ENCODE measurements around the gene ARID4A. TPM values are rescaled to one million over a fixed set of nuclear protein-coding genes. Genes with fewer than 3 reads are reported as not detected.
"Not testable (repeated sequence)": the region's sequence is repeated elsewhere in the genome, so short reads cannot be mapped to it uniquely, and the experiment has no call there.

Gene ARID4A, protein sequence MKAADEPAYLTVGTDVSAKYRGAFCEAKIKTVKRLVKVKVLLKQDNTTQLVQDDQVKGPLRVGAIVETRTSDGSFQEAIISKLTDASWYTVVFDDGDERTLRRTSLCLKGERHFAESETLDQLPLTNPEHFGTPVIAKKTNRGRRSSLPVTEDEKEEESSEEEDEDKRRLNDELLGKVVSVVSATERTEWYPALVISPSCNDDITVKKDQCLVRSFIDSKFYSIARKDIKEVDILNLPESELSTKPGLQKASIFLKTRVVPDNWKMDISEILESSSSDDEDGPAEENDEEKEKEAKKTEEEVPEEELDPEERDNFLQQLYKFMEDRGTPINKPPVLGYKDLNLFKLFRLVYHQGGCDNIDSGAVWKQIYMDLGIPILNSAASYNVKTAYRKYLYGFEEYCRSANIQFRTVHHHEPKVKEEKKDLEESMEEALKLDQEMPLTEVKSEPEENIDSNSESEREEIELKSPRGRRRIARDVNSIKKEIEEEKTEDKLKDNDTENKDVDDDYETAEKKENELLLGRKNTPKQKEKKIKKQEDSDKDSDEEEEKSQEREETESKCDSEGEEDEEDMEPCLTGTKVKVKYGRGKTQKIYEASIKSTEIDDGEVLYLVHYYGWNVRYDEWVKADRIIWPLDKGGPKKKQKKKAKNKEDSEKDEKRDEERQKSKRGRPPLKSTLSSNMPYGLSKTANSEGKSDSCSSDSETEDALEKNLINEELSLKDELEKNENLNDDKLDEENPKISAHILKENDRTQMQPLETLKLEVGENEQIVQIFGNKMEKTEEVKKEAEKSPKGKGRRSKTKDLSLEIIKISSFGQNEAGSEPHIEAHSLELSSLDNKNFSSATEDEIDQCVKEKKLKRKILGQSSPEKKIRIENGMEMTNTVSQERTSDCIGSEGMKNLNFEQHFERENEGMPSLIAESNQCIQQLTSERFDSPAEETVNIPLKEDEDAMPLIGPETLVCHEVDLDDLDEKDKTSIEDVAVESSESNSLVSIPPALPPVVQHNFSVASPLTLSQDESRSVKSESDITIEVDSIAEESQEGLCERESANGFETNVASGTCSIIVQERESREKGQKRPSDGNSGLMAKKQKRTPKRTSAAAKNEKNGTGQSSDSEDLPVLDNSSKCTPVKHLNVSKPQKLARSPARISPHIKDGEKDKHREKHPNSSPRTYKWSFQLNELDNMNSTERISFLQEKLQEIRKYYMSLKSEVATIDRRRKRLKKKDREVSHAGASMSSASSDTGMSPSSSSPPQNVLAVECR
- 10 to 100 TPM; 21.3 to 37.9 (median 32.7) TPM for polyA plus RNA-seq (ENCODE audit: insufficient read length in 4 of 4)

DNA sequence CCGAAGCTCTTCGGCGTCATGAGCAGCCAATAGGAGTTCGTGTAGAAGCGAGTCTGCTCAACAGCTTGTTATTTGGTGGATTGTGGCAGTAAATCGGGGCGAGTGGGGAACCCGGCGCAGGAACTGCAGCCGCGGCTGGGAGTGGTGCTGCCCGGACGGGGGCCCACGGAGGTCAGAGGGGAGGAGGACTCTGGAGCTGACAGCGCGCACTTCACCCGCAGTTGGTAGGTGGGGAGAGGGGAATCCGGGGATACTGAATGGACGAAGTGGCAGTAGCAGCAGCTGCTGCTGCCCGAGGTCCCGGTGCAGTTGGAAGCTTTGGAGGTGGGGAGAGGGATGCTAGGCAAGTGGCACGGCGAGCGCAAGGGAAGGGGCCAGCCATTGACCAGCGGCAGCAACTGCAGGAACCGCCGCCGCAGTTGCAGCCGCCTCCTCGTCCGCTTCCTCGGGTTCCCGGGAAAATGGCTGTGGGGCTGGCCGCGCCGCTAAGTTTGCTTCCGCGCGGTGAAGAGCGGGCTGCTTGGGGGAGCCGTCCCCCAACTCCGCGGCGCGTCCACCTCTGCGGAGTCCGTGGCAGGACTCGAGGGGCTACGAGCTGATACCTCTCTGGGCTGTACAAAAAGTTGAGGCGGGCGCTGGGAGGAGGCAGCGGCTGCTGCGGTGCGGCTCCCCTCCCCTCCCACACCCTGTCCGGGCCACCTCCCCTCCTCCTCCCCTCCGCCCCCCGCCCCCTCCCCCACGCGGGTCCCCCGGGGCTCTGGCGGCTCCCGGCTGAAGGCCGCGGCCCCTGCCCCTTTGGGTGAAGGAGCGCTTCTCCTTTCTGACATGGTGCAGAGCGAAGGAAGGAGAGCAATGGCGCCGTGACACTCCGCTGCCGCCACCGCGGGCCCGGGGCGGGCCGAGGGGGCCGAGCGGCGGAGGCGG, at the start of gene ARID4A:
Gene ARID4A (plus strand): TSS at position 79 of the 924 bp plus-strand sequence. CDS start 1,300 bp downstream, outside the sequence.
- peak in 1 of 4 donors; percentile 14 for DNase-seq (ENCODE audit: low read depth in 4 of 4, low spot score in 3 of 4)

DNA sequence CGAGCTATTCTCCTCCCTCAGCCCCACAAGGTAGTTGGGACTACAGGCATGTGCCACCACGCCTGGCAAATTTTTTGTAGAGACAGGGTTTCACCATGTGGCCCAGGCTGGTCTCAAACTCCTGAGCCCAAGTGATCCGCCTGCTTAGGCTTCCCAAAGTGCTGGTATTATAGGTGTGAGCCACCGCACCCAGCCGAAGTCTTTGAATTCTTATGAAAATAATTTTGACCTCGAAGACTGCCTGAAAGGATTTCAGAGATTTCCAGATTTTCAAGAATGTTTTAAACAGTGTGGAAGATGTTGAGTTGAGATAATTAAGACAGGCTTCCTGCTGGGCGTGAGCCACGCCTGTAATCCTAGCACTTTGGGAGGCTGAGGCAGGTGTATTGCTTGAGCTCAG, 48.7 kb upstream of the ARID4A start:
- DNase-seq (ENCODE audit: low read depth in 4 of 4, low spot score in 3 of 4), result no peak

DNA sequence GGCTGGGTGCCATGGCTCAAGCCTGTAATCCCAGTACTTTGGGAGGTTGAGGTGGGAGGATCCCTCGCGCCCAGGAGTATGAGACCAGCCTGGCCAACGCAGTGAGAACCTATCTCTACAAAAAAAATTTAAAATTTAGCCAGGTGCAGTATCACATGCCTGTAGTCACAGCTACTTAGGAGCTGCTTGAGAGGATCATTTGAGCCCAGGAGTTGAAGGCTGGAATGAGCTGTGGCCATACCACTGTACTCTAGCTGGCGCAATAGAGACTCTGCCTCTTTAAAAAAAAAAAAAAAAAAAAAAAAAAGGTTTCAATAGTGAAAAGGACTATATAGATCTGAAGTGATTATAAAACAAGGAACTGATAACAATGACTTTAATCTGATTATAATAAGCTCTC, 40.2 kb upstream of the ARID4A start:
- no peak for DNase-seq (ENCODE audit: low read depth in 4 of 4, low spot score in 3 of 4)

DNA sequence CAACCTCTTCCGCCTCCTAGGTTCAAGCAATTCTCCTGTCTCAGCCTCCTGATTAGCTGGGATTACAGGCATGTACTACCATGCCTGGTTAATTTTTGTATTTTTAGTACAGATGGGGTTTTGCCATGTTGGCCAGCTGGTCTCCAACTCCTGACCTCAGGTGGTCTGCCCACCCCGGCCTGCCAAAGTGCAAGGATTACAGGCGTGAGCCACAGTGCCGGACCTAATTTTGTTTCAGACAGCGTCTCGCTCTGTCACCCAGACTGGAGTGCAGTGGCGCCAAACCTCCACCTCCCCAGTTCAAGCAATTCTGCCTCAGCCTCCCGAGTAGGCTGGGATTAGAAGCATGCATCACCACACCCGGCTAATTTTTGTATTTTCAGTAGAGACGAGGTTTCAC, 36.4 kb upstream of the ARID4A start:
- not testable (repeated sequence) for DNase-seq (ENCODE audit: low read depth in 4 of 4, low spot score in 3 of 4)

DNA sequence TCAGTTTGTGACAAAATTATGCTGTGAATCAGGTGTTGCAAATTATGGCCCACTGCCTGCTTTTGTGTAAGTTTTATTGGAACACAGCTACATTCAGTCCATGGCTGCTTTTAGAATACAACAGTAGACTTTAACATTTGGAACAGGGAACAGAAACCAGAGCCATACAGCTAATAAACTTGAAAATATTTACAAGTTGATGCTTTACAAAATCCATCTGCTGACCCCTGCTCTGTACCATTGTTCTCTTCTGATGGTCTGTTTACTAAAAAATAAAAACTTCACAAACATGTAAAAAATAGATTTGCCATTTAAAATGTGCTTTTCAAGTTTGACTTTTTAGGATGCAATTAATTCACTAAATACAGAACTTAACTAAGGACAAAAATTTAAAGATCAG, 33.0 kb upstream of the ARID4A start:
- DNase-seq (ENCODE audit: low read depth in 4 of 4, low spot score in 3 of 4), result peak in 1 of 4 donors; percentile 27

DNA sequence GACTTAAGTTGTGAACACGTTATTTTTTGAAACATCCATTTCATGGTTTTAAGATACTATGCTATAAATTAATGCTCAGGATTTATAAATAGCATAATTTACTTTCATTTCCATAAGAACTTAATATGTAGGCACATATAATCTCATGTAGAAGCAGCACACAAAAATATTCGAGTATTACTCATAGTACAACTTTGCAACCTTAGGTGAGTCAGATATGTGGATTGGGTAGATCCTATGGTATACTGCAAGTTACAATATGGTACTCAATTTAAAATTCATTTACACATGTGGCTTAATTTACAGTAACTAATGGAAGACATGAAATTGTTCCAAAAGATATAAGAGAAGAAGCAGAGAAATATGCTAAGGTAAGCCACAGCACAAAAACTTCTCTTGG, 27.7 kb upstream of the ARID4A start:
- no peak for DNase-seq (ENCODE audit: low read depth in 4 of 4, low spot score in 3 of 4)

DNA sequence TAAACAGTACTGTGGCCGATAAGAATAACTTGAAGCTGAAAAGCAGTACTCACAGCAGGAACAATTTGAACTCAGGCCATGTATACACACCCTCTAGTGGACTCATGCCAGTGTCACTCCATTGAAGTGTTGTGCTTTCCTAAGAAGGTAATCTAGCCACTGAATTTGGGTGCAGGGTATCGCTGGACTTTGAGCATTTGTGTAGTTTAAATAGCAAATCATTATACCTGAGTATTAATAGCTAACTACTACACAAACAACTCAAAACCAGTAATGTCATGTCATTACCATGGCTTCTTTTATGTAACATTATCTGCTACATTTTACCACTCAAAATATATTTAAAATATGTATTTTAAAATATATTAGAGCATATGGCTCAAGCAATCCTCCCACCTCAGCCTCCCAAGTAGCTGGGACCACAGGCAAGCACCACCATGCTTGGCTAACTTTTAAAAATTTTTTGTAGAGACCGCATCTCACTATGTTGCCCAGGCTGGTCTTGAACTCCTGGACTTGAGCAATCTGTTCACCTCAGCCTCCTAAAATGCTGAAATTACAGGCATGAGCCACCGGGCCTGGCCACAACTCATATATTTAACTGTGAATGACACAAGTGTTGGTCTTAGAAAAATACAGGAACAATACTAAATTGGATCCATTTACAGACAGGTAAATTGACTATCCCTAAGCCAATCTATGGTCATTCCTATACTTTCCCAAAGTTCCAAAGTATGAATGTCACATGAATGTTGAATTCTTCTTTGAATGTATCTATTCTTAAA, 25.6 kb upstream of the ARID4A start:
- no peak for DNase-seq (ENCODE audit: low read depth in 4 of 4, low spot score in 3 of 4)

DNA sequence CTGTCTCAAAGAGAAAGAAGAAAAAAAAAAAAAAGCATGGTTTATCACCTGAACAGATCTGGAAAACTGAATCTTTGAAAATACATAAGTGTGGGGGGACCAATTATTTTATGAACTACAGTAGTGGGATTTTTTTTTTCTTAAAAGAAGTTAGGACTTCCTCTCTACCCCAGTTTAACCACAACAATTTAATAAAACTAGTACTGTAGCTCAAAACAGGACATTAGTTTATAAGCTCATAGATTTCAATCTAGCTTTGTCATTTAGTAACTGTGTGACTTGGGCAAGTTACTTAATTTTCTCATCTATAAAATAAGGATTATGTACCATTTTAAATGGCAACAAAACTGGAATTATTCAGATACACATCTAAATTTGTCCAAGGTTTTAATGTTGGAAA, 23.5 kb upstream of the ARID4A start:
- DNase-seq (ENCODE audit: low read depth in 4 of 4, low spot score in 3 of 4), result no peak

DNA sequence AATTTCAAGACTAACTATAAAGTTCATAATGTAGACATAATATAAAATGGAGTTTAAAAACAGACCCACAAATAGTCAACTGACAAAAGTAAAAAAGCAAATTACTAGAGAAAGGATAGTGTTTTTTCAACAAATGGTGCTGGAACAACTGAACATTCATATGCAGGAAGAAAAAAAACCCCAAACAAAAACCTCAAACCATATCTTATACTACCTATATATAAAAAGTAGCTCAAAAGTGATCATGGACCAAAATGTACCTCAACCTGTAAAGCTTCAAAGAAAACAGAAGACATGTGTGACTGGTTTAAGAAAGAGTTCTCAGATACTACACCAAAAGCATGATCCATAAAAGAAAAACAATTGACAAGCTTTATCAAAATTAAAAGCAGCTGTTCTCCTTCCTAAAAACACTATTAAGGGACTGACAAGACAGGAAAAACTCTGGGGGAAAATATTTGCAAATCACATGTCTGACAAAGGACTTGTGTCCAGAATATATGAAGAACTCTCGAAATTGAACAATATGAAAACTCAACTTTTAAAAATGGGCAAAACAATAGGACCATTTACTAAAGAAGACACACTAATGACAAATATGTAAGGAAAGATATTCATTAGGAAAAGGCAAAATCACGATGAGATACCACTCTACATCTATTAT, 22.7 kb upstream of the ARID4A start:
- DNase-seq (ENCODE audit: low read depth in 4 of 4, low spot score in 3 of 4), result no peak

DNA sequence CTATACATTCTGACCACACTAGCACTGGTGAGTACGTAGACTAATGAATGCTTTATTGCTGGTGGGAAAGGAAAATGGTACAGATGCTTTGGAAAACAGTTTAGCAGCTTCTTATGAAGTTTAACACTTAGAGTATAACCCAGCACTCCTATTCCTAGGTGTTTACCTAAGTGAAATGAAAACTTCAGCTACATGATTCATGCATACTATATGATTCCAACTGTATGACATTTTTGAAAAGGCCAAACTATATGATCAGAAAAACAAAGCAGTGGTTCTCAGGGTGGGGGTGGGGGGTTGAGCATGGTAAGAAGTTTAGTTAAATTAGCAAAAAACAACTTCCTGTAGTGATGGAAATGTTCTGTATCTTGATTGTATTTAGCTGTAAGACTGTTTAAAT, 22.1 kb upstream of the ARID4A start:
- DNase-seq (ENCODE audit: low read depth in 4 of 4, low spot score in 3 of 4), result no peak

DNA sequence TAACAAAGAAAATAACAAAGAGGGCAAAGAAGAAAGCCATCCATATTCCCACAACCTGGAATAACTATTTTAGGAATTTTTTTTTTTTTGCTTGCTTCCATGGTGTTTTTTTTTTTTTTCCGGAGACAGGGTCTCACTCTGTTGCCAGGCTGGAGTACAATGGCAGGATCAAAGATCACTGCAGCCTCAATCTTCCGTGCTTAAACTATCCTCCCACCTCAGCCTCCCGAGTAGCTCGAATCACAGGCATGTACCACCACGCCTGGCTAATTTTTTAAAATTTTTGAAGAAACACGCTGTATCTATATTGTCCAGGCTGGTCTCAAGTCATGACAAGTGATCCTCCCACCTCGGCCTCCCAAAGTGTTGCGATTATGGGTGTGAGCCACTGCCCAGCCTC, 20.2 kb upstream of the ARID4A start:
- no peak for DNase-seq (ENCODE audit: low read depth in 4 of 4, low spot score in 3 of 4)

DNA sequence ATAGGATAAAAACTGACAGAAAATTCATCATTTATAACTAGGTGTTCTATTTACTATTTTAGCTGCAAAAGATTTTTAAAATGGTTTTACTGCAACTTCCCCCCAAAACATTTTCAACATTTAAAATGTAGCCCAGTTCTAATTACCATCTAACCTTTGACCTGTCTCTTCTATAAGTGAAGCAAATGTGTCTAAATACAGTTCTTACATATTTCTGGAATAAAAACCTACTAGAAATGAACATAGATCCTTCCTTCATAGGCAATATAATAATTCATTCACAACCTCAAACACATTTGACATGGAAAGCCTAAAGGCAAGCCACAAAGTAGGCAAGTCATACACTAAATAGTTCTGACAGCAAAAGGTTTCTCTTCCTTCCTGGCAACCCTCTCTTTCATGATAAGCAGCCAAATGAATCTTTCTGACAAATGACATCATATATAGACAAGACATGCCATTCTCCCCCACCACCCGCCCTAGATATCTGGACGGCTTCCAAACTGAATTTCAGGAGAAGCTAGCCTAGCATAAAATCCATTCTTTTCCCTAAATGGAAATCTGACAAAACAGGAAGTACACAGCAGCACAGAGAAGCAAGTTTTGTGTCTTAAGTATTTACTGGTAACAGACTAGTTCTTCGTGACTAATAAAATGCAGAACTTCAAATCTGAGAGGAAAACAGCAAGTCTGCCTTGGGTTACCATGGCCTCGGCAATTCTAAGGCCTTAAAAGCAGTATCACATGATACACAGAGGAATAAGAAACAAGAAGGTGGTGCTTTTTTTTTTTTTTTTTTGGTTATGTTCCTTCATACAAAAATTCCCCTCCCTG, 17.2 kb upstream of the ARID4A start:
- DNase-seq (ENCODE audit: low read depth in 4 of 4, low spot score in 3 of 4), result no peak

DNA sequence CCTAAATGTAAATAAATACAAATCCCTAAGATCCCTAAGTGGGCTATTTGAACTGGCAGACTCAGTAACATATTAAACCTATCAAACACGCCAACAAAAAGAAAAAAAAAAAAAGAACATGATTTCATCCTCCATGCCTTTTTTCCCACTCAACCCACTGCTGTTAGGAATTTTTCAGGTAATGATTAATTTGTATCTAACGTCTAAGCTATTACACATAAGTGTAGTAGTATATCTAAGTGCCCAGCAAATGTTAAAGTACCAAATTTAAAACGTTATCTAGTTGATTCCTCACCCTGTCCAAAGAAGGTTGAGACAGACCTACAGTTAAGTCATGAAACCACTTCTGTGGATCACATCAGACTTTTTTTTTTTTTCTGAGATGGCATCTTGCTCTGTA, 16.4 kb upstream of the ARID4A start:
- DNase-seq (ENCODE audit: low read depth in 4 of 4, low spot score in 3 of 4), result no peak

DNA sequence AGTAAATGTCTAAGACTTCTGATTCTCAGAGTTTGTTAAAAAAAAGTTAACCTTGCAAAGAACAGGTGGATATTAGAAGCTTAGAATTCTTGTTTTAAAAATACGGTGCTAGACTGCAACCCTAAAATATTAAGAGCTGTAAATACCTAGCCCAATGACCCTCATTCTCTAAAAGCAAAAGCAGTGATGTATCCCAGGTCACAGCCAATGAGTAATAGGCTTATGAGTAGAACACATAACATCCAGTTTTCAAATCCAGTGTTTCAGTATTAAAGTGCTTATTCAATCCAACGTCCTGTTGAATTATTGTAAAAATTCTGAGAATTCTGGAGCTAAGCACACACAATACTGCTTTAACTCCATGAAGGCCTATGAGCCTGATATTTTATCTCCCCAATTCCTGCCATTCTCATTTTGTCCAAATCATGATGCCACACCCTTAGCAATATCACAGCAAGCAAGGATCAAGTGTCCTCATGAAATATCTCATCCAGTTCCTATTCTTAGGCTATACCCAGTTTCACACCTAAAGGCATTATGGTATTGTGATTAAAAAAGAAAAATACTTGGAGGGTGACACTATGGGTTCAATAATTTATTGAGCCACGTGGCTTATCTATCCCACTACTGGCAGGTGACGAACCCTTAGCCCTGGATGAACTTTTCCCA, 15.3 kb upstream of the ARID4A start:
- DNase-seq (ENCODE audit: low read depth in 4 of 4, low spot score in 3 of 4), result no peak

DNA sequence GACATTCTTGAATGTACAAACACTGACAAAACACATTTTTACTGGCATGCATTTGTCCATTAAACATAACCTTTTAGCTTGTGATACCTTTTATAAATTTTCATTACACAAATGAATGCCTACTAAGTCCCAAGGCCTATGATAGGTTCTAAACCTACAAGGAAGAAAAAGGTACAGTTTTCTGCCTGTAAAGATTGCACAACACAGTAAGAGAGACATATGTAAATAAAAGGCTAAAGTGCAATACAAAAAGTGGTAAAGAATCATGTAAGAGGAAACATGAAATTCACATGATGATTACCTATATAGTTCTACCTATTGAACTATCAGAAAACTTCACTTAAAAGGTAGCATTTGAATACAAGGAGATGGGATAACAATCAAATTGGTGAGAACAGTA, 14.6 kb upstream of the ARID4A start:
- no peak for DNase-seq (ENCODE audit: low read depth in 4 of 4, low spot score in 3 of 4)

DNA sequence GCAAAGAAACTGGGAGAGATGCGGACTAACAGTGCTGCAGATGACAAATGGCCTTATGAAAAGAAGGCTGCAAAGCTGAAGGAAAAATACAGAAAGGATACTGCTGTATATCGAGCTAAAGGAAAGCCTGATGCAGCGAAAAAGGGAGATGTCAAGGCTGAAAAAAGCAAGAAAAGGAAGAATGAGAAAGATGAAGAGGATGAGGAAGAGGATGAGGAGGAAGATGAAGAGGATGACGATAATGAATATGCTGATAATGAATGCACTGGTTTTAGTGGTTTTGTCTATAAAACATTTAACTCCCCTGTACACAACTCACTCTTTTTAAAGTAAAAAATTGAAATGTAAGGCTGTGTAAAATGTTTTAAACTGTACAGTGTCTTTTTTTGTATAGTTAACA, 13.2 kb upstream of the ARID4A start:
- DNase-seq (ENCODE audit: low read depth in 4 of 4, low spot score in 3 of 4), result no peak

DNA sequence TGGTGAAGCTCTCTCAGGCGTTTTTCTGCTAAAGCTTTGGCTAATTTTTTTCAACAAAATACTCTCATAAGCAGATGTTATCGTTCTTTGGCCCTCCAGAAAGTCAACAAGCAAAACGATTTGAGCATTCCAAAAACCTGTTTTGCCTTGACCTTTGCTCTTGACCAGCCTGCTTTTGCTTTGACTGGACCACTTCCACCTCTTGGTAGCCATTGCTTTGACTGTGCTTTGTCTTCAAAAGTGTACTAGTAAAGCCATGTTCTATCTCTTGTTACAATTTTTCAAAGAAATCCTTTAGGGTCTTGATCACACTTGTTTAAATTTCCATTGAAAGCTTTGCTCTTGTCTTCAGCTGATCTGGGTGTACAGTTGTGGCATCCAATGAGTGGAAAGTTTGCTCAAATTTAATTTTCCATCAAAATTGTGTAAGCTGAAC, 10.7 kb upstream of the ARID4A start:
- DNase-seq (ENCODE audit: low read depth in 4 of 4, low spot score in 3 of 4), result no peak
